ENCODE data around the gene ITGAE. TPM values are rescaled to one million over a fixed set of nuclear protein-coding genes. Genes with fewer than 3 reads are reported as not detected.

The ITGAE gene
- total RNA-seq, 1 donor from 2014 or later = 17.1 TPM

DNA sequence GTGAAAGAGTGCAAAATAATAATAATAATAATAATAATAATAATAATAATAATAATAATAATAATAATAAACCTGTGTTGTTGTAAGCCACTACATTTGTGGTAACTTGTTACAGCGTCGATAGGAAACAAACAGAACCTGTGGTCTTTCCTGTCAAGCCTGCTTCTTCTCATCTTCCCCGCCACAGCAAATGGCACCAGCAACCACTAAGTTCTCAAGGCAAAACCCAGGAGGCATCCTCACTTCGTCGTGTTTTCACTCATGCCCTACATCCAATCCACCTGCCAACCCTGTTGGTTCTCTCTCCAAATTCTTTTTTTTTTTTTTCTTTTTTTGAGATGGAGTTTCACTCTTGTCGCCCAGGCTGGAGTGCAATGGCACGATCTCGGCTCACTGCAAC lies 34.2 kb downstream of the ITGAE start:
- no peak for FAIRE-seq
- DNase-seq (ENCODE audit: low read depth) = no peak

DNA sequence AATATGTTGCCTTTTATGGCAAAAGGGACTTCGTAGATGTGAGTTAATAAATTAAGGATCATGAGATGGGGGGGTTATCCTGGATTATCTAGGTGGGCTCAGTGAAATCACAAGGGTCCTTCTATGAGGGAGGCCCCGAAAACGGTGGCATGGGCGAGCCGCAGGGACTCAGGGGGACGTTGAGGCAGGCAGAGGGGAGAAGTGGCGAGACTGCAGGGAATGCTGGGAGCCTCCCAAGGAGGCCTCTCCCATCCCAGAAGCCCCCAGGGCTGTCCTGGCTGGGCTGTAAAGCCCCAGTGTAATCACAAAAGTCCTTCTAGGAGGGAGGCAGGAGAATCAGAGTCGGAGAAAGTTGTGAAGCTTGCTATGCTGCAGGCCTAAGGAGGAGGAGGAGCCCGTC lies 35.0 kb downstream of the ITGAE start:
- no peak overlapping the region for H3K4me3 ChIP-seq (ENCODE audit: low read depth, low read length)
- H3K36me3 ChIP-seq (ENCODE audit: control insufficient read depth, insufficient read depth, low read length) = no peaks in the 10 kb centered on the region
- TF ChIP-seq, protein P1, sequence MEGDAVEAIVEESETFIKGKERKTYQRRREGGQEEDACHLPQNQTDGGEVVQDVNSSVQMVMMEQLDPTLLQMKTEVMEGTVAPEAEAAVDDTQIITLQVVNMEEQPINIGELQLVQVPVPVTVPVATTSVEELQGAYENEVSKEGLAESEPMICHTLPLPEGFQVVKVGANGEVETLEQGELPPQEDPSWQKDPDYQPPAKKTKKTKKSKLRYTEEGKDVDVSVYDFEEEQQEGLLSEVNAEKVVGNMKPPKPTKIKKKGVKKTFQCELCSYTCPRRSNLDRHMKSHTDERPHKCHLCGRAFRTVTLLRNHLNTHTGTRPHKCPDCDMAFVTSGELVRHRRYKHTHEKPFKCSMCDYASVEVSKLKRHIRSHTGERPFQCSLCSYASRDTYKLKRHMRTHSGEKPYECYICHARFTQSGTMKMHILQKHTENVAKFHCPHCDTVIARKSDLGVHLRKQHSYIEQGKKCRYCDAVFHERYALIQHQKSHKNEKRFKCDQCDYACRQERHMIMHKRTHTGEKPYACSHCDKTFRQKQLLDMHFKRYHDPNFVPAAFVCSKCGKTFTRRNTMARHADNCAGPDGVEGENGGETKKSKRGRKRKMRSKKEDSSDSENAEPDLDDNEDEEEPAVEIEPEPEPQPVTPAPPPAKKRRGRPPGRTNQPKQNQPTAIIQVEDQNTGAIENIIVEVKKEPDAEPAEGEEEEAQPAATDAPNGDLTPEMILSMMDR (IDR thresholded peaks at IDR 0.05; ENCODE audit: insufficient read depth, low read length, severe bottlenecking) = no peak
- no peaks in the 10 kb centered on the region for H3K27me3 ChIP-seq (ENCODE audit: control insufficient read depth, insufficient read depth, low read length)
- no peak for FAIRE-seq
- DNase-seq (ENCODE audit: low read depth) = no peak

More for the DNA sequence above, 34.2 kb downstream of the ITGAE start:
- no peaks in the 10 kb centered on the region for H3K27me3 ChIP-seq (ENCODE audit: control insufficient read depth, insufficient read depth, low read length)
- TF ChIP-seq, protein P1 (IDR thresholded peaks at IDR 0.05; ENCODE audit: insufficient read depth, low read length, severe bottlenecking) = no peak
- H3K36me3 ChIP-seq (ENCODE audit: control insufficient read depth, insufficient read depth, low read length) = no peaks in the 10 kb centered on the region
- no peak overlapping the region for H3K4me3 ChIP-seq (ENCODE audit: low read depth, low read length)

DNA sequence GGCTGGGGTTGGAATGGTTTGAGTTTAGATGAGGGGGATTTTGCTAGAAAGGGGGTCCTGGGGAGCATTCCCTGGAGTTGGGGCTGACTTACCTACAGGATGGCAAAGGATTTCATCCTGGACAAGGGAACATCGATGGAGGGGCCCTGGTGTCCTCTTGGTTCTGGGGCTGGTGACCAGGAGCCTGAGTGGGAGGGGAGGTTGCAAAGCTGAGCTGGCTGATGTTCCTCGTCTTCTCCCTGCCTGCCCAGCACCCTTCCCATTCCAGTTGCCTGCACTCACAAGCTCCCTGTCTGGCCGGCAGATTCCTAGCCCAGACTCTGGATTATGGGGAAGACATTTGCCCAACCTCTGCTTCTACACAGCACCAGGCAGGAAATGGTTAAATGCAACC lies 37.2 kb downstream of the ITGAE start:
- H3K36me3 ChIP-seq (ENCODE audit: control insufficient read depth, insufficient read depth, low read length) = no peaks in the 10 kb centered on the region
- FAIRE-seq = no peak
- TF ChIP-seq, protein P1 (IDR thresholded peaks at IDR 0.05; ENCODE audit: insufficient read depth, low read length, severe bottlenecking) = no peak
- H3K4me3 ChIP-seq (ENCODE audit: low read depth, low read length) = no peak overlapping the region
- no peak for DNase-seq (ENCODE audit: low read depth)
- H3K27me3 ChIP-seq (ENCODE audit: control insufficient read depth, insufficient read depth, low read length) = no peaks in the 10 kb centered on the region

DNA sequence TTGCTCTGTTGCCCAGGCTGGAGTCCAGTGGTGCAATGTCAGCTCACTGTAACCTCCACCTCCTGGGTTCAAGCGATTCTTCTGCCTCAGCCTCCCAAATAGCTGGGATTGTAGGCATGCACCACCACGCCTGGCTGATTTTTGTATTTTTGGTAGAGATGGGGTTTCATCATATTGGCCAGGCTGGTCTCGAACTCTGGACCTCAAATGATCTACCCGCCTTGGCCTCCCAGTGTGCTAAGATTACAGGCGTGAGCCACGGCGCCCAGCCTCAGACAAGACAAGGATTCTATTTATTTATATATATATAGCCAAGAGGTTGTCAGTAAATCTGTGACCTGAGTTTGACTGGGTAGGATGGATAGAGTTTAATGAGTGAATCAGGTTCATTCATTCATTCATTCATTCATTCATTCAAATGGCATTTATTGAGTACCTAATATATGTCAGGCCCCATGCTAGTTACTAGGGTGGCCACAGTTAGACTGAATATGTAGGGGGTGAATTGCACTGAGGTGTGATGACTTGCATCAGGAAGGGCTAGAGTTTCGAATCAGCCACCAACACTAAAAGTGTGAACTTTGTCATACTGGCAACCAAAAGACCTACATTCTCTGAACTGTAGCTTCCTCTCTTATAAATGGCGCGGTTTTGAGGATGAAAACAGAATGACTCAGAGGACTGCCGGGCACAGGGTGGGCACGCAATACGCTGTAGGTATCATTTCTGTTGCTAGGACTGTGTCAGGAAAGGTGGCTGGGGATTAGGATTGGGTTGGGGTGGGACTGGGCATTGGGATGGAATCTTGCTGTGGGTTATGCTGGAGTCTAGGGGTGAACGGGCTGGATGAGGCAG lies 37.8 kb downstream of the ITGAE start:
- no peak for FAIRE-seq
- H3K4me3 ChIP-seq (ENCODE audit: low read depth, low read length) = no peak overlapping the region
- TF ChIP-seq, protein P1 (IDR thresholded peaks at IDR 0.05; ENCODE audit: insufficient read depth, low read length, severe bottlenecking) = no peak
- H3K27me3 ChIP-seq (ENCODE audit: control insufficient read depth, insufficient read depth, low read length) = no peaks in the 10 kb centered on the region
- DNase-seq (ENCODE audit: low read depth) = no peak
- H3K36me3 ChIP-seq (ENCODE audit: control insufficient read depth, insufficient read depth, low read length) = no peaks in the 10 kb centered on the region

DNA sequence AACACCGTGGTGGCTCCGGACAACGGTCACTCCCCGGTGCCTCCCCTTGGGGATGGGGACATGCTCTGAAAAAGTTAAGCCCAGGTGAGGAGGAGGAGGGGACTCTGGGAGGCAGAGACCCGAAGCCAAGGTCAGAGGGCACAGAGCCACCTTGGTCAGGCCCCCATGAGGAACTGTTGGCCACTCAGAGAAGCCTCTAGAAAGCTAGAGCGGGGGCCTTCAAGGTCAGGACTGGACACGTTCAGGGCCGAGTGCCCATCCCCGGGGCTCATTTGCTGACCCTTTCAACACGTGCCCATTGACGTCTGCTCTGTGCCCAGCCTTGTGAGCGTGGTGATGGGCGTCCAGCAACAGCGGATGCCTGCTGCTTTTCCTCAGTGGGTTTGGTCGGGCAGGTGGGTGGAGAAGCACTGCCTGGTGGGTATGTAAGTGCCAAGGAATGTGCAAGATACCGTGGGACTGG lies 39.0 kb downstream of the ITGAE start:
- Histone ChIP-seq H3K4me3 (ENCODE audit: low read depth, low read length) (no peak overlapping the region), H3K36me3 (ENCODE audit: control insufficient read depth, insufficient read depth, low read length) (no peaks in the 10 kb centered on the region), H3K27me3 (ENCODE audit: control insufficient read depth, insufficient read depth, low read length) (no peaks in the 10 kb centered on the region)
- no peak for DNase-seq (ENCODE audit: low read depth)
- no peak for FAIRE-seq
- TF ChIP-seq, protein P1 (IDR thresholded peaks at IDR 0.05; ENCODE audit: insufficient read depth, low read length, severe bottlenecking) = no peak

Data from bronchial epithelial cell (primary cell).